CD4-positive, CD25-positive, alpha-beta regulatory T cell (primary cell): ENCODE measurements around the gene MARCHF9. TPM values are rescaled to one million over a fixed set of nuclear protein-coding genes. Genes with fewer than 3 reads are reported as not detected.

Source experiments
- ATAC-seq, 2 donors: fragments of 150-1000 bp; cut with Tn5 transposase; one replicate each; pipeline ENCODE4 v1.10.0; 2021; ENCODE audit warnings: low read depth in 2 of 2, moderate number of reproducible peaks in 2 of 2, moderate library complexity in 1 of 2
- DNase-seq, 3 donors: peaks; one replicate each; pipeline versions ENCODE4 v3.0.0 to v3.0.0-alpha.2; 2012 to 2022; ENCODE audit warnings: mixed read lengths in 1 of 3
- H3K27ac ChIP-seq: one replicate; pipeline ENCODE4 v1.7.0; 2013; ENCODE audit warnings: mild to moderate bottlenecking, low read length; ENCODE audit not compliant: insufficient read depth, poor library complexity, severe bottlenecking
- H3K27me3 ChIP-seq: one replicate; pipeline ENCODE4 v1.7.0; 2013; ENCODE audit warnings: low read length; ENCODE audit not compliant: control insufficient read depth, insufficient read depth
- H3K36me3 ChIP-seq: one replicate; pipeline ENCODE4 v1.7.0; 2013; ENCODE audit warnings: mild to moderate bottlenecking, low read length, moderate library complexity; ENCODE audit not compliant: control insufficient read depth, insufficient read depth
- H3K4me1 ChIP-seq: 2 replicates; pipeline ENCODE4 v1.7.0; 2013; ENCODE audit warnings: mild to moderate bottlenecking, low read length; ENCODE audit not compliant: insufficient read depth, control insufficient read depth, poor library complexity, severe bottlenecking
- H3K4me3 ChIP-seq: one replicate; pipeline ENCODE4 v1.7.0; 2013; ENCODE audit warnings: low read depth, mild to moderate bottlenecking, low read length, moderate library complexity
- H3K9me3 ChIP-seq, 2 experiments: 1 replicate in 1 of 2; 2 replicates in 1 of 2; pipeline ENCODE4 v1.7.0; 2013; ENCODE audit warnings: low read length in 2 of 2, mild to moderate bottlenecking in 1 of 2, moderate library complexity in 1 of 2; ENCODE audit not compliant: control insufficient read depth in 2 of 2
- H3K27ac Mint-ChIP-seq, 3 donors: one replicate each; pipeline ENCODE4 v1.8.0; 2020 to 2022; ENCODE audit warnings: mild to moderate bottlenecking in 3 of 3, mixed read lengths in 3 of 3, moderate library complexity in 2 of 3
- H3K27me3 Mint-ChIP-seq: one replicate; pipeline ENCODE4 v1.8.0; 2022; ENCODE audit warnings: mild to moderate bottlenecking, mixed read lengths
- H3K36me3 Mint-ChIP-seq: one replicate; pipeline ENCODE4 v1.8.0; 2020; ENCODE audit warnings: mixed read lengths
- H3K4me1 Mint-ChIP-seq, 4 donors: one replicate each; pipeline ENCODE4 v1.8.0; 2020 to 2022; ENCODE audit warnings: mixed read lengths in 4 of 4, mild to moderate bottlenecking in 1 of 4
- H3K4me3 Mint-ChIP-seq, 4 donors: one replicate each; pipeline ENCODE4 v1.8.0; 2020 to 2022; ENCODE audit warnings: mild to moderate bottlenecking in 4 of 4, mixed read lengths in 4 of 4, moderate library complexity in 3 of 4
- H3K9me3 Mint-ChIP-seq, 7 donors: one replicate each; pipeline ENCODE4 v1.8.0; 2020 to 2022; ENCODE audit warnings: mixed read lengths in 7 of 7, mild to moderate bottlenecking in 3 of 7, moderate library complexity in 2 of 7
- polyA plus RNA-seq, 4 donors: library from polyadenylated mRNA; unstranded; fragments of 300-500 nt; fragmentation: Illumina TruSeq; gene quantifications; one replicate each; pipeline ENCODE4 v1.2.3, GENCODE V29; 2021
- total RNA-seq: library from RNA; stranded (reverse); gene quantifications from one replicate; pipeline ENCODE4 v1.2.3, GENCODE V29; 2022

MARCHF9 gene
- total and polyA plus RNA-seq, 5 donors from 2014 or later: 2.2 to 35.4 (median 4.1) TPM

DNA sequence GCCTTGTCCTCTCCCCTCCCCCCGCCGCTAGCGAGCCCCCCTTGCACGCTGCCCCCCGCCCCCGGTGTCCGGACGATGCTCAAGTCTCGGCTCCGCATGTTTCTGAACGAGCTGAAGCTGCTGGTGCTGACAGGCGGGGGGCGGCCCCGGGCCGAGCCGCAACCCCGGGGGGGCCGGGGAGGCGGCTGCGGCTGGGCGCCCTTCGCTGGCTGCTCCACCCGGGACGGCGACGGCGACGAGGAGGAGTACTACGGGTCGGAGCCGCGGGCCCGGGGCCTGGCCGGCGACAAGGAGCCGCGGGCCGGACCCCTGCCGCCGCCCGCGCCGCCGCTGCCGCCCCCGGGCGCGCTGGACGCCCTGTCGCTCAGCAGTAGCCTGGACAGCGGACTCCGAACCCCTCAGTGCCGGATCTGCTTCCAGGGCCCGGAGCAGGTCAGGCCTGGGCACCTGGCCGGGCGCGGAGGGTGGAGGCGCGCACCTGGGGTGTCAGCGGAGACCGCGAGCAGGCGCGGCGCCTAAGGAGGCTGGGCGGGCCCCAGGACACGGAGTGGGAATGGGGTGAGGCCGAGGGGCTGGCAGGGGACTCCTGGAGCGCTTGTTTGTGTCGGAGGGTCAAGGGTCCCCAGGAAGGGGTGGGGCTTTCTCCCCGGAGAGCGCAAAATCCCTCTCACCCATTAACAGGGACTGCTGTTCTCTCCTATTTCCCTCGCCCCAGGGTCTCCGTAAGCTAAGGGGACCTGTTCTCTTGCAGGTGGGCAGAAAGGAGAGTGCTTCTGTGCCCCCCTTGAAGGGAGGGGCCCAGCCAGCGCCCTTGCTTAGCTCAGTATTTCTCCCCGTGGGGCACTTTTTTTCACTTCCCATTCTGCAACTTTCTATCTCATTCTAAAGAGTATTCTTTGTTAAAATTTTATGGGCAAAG, 810 bp downstream of the MARCHF9 start:
- H3K4me1 Mint-ChIP-seq: peaks cover 22 to 71% (median 51%) of the 10 kb centered on the region in 4 donors
- Histone ChIP-seq H3K4me1 (peaks cover 49% of the 10 kb centered on the region), H3K36me3 (peaks cover 21% of the 10 kb centered on the region), H3K27ac (peak overlapping the region; percentile 92), H3K27me3 (no peaks in the 10 kb centered on the region), H3K9me3 (no peaks in the 10 kb centered on the region), H3K4me3 (peak overlapping the region; percentile 73)
- peak in 2 of 3 donors; percentile 37 to 38 for DNase-seq
- no peaks in the 10 kb centered on the region for H3K9me3 Mint-ChIP-seq
- peak overlapping the region; percentile 86 to 97 (median 92) for H3K4me3 Mint-ChIP-seq
- H3K27me3 Mint-ChIP-seq: peaks cover 4% of the 10 kb centered on the region
- peaks cover 8% of the 10 kb centered on the region for H3K36me3 Mint-ChIP-seq
- no peak for ATAC-seq
- H3K27ac Mint-ChIP-seq: peak overlapping the region; percentile 88 to 95 (median 93)

GRCh38 chr12:57756406-57757341, 1.8 kb downstream of the MARCHF9 start:
- Mint-ChIP-seq H3K36me3 (peaks cover 11% of the 10 kb centered on the region), H3K4me3 (peak overlapping the region; percentile 86 to 97 (median 92)), H3K27ac (peak overlapping the region; percentile 88 to 95 (median 93)), H3K4me1 (peaks cover 22 to 61% (median 46%) of the 10 kb centered on the region in 4 donors), H3K9me3 (no peaks in the 10 kb centered on the region), H3K27me3 (peaks cover 4% of the 10 kb centered on the region)
- ATAC-seq (peak; percentile 11 to 22), DNase-seq (peak; percentile 57 to 76 (median 70))
- peaks cover 21% of the 10 kb centered on the region for H3K36me3 ChIP-seq
- H3K27ac ChIP-seq: peak overlapping the region; percentile 92
- H3K9me3 ChIP-seq: no peaks in the 10 kb centered on the region
- H3K27me3 ChIP-seq: no peaks in the 10 kb centered on the region
- peak overlapping the region; percentile 73 for H3K4me3 ChIP-seq
- H3K4me1 ChIP-seq: peaks cover 41% of the 10 kb centered on the region

GRCh38 chr12:57757771-57758170, 2.9 kb downstream of the MARCHF9 start:
- peak overlapping the region in 2 of 4 donors; percentile 73 to 76 for H3K4me3 Mint-ChIP-seq
- ATAC-seq: no peak
- H3K4me1 Mint-ChIP-seq: peaks cover 20 to 50% (median 40%) of the 10 kb centered on the region in 4 donors

DNA sequence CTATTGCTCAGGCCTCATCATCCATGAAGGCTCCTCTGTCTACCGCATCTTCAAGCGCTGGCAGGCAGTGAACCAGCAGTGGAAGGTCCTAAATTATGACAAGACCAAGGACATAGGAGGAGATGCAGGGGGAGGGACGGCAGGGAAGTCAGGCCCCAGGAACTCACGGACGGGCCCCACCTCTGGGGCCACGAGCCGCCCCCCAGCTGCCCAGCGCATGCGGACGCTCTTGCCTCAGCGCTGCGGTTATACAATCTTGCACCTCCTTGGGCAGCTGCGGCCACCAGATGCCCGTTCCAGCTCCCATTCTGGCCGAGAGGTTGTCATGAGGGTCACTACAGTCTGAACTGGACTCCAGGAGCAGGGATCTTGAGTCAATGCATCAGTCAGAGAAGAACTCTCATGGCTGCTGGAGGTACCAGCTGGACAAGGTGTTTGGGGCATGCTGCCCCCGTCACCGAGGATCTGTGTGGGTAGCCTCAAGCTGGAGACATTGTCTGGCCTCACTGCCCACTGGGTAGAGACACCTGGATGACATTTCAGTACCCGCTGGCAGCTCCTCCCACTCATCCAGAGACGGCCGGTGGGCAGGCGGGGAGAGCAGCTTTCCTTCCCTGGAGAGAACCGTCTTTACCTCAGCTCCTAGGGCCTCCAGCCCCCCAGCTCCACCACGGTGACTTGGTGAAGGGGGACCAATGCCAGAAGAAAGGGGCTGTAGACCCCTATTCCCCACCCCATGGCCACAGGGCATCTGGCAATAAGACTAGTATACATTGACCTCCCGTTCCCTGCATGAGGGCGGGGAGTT, 3.9 kb downstream of the MARCHF9 start:
- Histone ChIP-seq H3K4me1 (peaks cover 24% of the 10 kb centered on the region), H3K36me3 (peaks cover 21% of the 10 kb centered on the region), H3K4me3 (no peak overlapping the region), H3K9me3 (no peaks in the 10 kb centered on the region), H3K27ac (no peak overlapping the region), H3K27me3 (peaks cover 7% of the 10 kb centered on the region)
- H3K36me3 Mint-ChIP-seq: peaks cover 11% of the 10 kb centered on the region
- peaks cover 9% of the 10 kb centered on the region for H3K27me3 Mint-ChIP-seq
- DNase-seq (no peak), ATAC-seq (no peak)
- peak overlapping the region in 2 of 3 donors; percentile 30 to 80 for H3K27ac Mint-ChIP-seq
- peaks cover 12 to 41% (median 33%) of the 10 kb centered on the region in 4 donors for H3K4me1 Mint-ChIP-seq
- no peaks in the 10 kb centered on the region for H3K9me3 Mint-ChIP-seq
- peak overlapping the region in 1 of 4 donors; percentile 76 for H3K4me3 Mint-ChIP-seq

More at GRCh38 chr12:57757771-57758170, 2.9 kb downstream of the MARCHF9 start:
- no peak overlapping the region for H3K4me3 ChIP-seq
- Mint-ChIP-seq H3K36me3 (peaks cover 11% of the 10 kb centered on the region), H3K27ac (no peak overlapping the region), H3K9me3 (no peaks in the 10 kb centered on the region), H3K27me3 (peaks cover 4% of the 10 kb centered on the region)
- peaks cover 33% of the 10 kb centered on the region for H3K4me1 ChIP-seq
- H3K36me3 ChIP-seq: peaks cover 21% of the 10 kb centered on the region
- H3K27ac ChIP-seq: no peak overlapping the region
- H3K9me3 ChIP-seq: no peaks in the 10 kb centered on the region
- no peaks in the 10 kb centered on the region for H3K27me3 ChIP-seq
- no peak for DNase-seq

DNA sequence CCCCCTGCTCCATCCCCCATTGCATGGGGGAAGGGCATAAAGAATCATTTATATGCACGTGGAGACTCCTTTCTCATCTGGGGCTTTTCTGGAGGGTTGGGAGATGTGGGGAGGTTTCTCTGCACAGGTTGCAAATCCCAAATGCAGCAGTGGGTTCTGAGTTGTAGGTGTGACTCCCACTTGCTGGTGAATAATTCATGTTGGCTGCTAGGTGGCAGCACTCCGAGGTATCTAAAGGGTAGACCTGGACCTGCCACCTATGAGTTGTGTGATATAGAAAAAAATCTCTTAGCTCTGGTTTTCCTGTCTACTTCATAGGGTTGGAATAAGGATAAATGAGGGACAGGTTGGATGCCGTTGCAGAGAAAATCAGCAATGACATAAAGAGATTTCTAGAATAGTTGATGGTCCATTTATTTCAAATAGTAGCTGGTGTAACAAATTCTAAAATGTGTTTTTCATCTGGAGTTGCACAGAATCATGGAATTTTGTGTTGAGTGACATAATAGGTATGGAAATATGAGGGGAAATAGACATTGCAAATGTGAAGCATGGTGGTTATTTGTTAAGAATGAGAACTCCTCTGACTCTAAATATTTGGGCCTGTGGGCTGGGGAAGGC, 4.6 kb downstream of the MARCHF9 start:
- peaks cover 15% of the 10 kb centered on the region for H3K27me3 Mint-ChIP-seq
- H3K9me3 Mint-ChIP-seq: no peaks in the 10 kb centered on the region
- H3K4me3 Mint-ChIP-seq: peak overlapping the region in 2 of 4 donors; percentile 52 to 73
- no peak overlapping the region for H3K27ac ChIP-seq
- H3K4me1 Mint-ChIP-seq: peaks cover 10 to 41% (median 31%) of the 10 kb centered on the region in 4 donors
- H3K27ac Mint-ChIP-seq: peak overlapping the region in 2 of 3 donors; percentile 9 to 26
- peaks cover 10% of the 10 kb centered on the region for H3K27me3 ChIP-seq
- peak in 1 of 2 donors; percentile 22 for ATAC-seq
- H3K36me3 ChIP-seq: peaks cover 21% of the 10 kb centered on the region
- H3K4me1 ChIP-seq: peaks cover 19% of the 10 kb centered on the region
- H3K9me3 ChIP-seq: no peaks in the 10 kb centered on the region
- DNase-seq: peak in 2 of 3 donors; percentile 50 to 72
- H3K4me3 ChIP-seq: no peak overlapping the region
- H3K36me3 Mint-ChIP-seq: peaks cover 11% of the 10 kb centered on the region

- no peaks in the 10 kb centered on the region for H3K9me3 ChIP-seq
- Mint-ChIP-seq H3K36me3 (peaks cover 11% of the 10 kb centered on the region), H3K4me3 (peak overlapping the region in 1 of 4 donors; percentile 42), H3K27me3 (peaks cover 20% of the 10 kb centered on the region), H3K9me3 (no peaks in the 10 kb centered on the region), H3K4me1 (peaks cover 10 to 48% (median 31%) of the 10 kb centered on the region in 4 donors), H3K27ac (peak overlapping the region in 1 of 3 donors; percentile 54)
- H3K4me3 ChIP-seq: no peak overlapping the region
- ATAC-seq: no peak
- DNase-seq: no peak
- peaks cover 27% of the 10 kb centered on the region for H3K4me1 ChIP-seq
- no peak overlapping the region for H3K27ac ChIP-seq
- H3K27me3 ChIP-seq: peaks cover 10% of the 10 kb centered on the region
- peaks cover 21% of the 10 kb centered on the region for H3K36me3 ChIP-seq
These were observed 5.6 kb downstream of the MARCHF9 start for GRCh38 chr12:57760347-57760982.
